NOMO-1 treated with dmso at 0.1 percent for 144 hours (cell line): ENCODE measurements around the gene ITPR3.

ENCODE experiments used
- DNase-seq: peaks from one replicate; lab custom pipeline; 2025; ENCODE audit not compliant: unreplicated experiment; lab: John Stamatoyannopoulos, UW

ITPR3 gene

GRCh38 chr6:33683576-33684427 lies 62.7 kb downstream of the ITPR3 start:
- DNase-seq = no peak

DNA sequence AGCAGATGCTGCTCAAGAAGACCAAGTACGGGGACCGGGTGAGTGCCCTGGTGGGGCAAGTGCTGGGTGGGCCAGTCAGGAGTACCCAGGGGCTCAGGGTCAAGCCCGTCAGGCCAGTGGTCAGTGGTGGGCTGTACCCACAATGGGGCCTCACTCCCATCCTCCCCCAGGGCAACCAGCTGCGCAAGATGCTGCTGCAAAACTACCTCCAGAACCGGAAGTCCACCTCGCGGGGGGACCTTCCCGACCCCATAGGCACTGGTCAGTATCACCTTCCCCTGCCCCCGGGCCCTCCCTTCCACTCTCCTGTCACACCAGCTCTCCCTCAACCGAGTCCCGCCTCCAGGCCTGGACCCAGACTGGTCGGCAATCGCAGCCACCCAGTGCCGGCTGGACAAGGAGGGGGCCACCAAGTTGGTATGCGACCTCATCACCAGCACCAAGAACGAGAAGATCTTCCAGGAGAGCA lies 63.3 kb downstream of the ITPR3 start:
- DNase-seq = no peak

- DNase-seq = no peak
Observed at GRCh38 chr6:33684983-33685382, 63.9 kb downstream of the ITPR3 start.

DNA sequence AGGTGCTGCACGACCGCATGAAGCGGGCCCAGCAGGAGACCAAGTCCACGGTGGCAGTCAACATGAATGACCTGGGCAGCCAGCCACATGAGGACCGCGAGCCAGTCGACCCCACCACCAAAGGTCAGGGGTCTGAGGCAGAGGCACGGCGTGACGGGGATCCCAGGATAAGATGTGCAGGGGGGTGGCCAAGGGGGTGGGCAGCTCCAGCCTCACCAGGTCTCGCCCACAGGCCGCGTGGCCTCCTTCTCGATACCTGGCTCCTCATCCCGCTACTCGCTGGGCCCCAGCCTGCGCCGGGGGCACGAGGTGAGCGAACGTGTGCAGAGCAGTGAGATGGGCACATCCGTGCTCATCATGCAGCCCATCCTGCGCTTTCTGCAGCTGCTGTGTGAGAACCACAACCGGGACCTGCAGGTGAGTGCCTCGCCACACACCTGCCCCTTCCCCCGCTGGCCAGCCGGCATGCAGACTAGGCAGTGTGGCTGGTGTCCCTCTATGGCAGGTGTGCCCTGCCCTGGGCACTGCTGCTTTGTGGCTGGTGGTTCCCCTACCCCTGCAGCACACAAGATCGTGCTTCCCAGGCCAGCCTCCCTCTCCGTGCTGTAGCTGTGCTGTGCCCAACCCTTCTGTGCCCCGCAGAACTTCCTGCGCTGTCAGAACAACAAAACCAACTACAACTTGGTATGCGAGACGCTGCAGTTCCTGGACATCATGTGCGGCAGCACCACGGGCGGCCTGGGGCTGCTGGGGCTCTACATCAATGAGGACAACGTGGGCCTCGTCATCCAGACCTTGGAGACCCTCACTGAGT lies 64.5 kb downstream of the ITPR3 start:
- DNase-seq = no peak

DNA sequence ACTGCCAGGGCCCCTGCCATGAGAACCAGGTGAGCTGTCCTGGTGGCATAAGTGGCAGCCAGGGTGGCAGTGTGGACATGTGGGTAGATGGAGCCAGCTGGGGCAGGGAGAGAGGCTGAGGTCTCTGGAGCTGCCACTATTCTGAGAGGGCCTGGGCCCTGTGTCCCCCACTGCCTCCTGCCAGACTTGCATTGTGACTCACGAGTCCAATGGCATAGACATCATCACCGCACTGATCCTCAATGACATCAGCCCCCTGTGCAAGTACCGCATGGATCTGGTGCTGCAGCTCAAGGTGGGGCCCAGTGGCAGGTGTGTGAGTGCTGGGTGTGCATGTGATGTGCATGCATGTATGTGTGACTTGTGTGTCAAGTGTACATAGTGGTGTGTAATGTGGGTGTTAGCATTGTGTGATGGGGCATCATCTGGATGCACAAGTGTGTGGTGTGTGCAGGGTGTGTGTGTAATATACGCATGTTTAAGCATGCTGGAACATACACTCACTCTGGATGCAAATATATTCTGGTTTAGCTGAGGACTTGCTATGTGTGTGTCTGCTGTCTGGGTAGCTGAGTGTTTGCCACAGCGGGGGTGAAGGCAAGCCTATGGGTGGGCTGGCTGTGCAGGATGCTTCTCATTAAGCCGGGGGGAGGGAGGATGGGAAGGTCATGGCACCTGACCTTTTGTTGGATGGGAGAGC lies 65.3 kb downstream of the ITPR3 start:
- DNase-seq = no peak

DNA sequence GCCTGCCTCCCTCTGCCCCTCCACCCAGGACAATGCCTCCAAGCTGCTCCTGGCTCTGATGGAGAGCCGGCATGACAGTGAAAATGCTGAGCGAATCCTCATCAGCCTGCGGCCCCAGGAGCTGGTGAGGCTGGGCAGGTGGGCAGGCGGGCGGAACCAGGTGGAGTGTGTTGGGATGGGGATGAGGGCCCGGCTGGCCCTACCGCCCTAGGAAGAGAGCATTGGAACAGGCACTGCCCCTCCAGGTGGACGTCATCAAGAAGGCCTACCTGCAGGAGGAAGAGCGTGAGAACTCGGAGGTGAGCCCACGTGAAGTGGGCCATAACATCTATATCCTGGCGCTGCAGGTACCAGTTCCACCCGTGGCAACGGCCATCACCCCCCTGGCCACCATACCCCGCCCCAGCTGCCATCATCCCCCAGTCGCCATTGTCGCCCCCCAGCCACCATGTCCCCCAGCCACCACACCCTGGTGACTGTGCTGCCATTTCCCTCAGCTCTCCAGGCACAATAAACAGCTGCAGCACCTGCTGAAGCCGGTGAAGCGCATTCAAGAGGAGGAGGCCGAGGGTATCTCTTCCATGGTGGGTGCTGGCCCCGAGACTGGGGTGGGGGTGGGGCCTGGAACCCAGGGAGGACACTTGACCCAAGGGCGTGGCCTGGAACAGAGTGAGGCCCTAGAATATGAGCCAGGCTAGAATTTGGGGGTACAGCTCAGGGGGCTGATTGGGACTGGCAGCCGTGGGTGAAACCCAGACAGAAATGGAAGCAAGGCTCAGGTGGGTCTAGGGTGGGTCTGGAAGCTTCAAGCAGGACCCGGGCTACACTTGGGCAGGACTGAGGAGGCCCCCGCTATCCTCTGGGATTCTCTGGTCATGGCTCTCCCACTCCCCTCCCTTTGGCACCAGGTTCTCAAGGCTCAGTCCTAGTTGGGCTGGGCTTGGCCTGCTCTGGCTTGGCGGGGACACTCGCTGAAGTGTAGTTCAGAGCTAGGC lies 66.2 kb downstream of the ITPR3 start:
- no peak for DNase-seq

- no peak for DNase-seq
Observed at GRCh38 chr6:33688006-33688405, 66.9 kb downstream of the ITPR3 start.

DNA sequence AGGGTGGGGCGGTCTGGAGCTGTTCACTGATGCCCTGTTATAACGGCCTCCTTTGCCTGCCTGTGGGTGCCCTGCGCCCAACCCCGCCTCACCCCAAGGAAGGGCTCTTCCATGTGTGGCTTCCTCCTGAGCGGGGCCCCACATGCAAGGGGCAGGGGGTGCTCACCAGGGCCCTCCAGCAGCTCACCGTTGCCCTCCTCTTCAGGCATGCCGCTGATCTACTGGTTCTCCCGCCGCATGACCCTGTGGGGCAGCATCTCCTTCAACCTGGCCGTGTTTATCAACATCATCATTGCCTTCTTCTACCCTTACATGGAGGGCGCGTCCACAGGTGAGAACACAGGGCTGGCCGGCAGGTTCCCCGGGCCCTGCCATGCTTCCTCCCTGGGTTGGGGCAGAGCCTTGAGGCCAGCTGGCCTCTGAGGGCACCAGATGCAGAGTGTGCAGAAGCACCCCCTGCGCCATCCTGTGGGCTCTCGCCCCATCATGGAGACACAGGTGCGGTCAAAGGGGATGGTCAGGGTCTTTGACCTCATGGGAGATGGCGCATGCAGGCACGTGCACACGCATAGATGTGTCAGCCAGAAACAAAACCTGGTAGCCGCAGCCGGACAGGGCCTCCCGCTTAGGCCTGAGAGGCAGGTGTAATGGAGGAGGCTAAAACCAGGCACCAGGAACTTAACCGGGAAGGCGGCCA lies 67.5 kb downstream of the ITPR3 start:
- no peak for DNase-seq

GRCh38 chr6:33689148-33689494 lies 68.0 kb downstream of the ITPR3 start:
- no peak for DNase-seq

GRCh38 chr6:33689879-33690278 lies 68.8 kb downstream of the ITPR3 start:
- no peak for DNase-seq

GRCh38 chr6:33690766-33691165 lies 69.6 kb downstream of the ITPR3 start:
- no peak for DNase-seq

DNA sequence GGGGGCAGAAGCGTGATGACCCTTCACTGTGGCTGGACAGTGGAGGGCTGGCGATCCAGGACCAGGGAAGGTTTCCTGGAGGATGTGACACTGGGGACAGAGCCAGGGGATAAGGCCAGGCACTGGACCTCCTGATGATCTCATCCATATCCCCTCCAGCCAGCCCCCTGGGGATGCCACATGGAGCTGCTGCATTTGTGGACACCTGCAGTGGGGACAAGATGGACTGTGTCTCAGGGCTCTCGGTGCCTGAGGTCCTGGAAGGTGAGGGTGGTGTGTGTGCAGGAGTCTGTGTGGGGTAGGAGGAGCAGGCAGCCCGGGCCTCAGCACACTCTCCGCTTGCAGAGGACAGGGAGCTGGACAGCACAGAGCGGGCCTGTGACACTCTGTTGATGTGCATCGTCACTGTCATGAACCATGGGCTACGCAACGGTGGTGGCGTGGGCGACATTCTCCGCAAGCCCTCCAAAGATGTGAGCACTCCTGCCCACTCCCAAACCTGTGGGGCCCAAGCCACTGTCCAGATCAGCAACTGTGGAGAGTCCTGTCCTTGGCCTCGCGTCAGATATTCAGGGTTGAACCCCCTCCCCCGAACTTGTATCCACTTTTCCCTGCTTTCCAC lies 70.4 kb downstream of the ITPR3 start:
- DNase-seq = no peak

GRCh38 chr6:33692078-33692759 lies 71.1 kb downstream of the ITPR3 start:
- no peak for DNase-seq

- DNase-seq = no peak
Observed at GRCh38 chr6:33692760-33693158, 71.6 kb downstream of the ITPR3 start.

- DNase-seq = no peak
Observed at GRCh38 chr6:33693186-33694105, 72.3 kb downstream of the ITPR3 start.

GRCh38 chr6:33694401-33694931 lies 73.3 kb downstream of the ITPR3 start:
- no peak for DNase-seq

DNA sequence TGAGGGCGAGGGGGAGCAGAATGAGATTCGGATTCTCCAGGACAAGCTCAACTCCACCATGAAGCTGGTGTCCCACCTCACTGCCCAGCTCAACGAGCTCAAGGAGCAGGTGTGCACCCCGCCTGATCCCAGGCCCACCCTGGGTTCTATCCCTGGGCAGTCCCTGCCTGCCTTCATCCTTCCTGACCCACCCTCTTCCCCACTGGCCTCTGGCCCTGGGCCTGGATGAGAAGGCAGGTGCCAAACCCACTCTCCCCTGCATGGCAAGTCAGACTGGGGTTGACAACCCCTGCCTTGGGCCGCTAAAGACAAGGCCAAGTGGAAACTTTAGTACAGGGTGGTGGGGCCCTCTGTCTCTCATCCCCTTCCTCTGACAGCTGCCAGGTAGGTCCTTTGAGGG lies 73.9 kb downstream of the ITPR3 start:
- no peak for DNase-seq
